Measurements from ENCODE around the gene AEBP2.

- TF ChIP-seq SIN3A (IDR thresholded peaks at IDR 0.05; ENCODE audit: borderline replicate concordance, insufficient read depth, low read length) (no peak), POLR2AphosphoS5 (IDR thresholded peaks at IDR 0.05; ENCODE audit: low read depth, low read length) (no peak), REST (IDR thresholded peaks at IDR 0.05; ENCODE audit: insufficient read depth in 1 of 2, low read depth in 2 of 2, low read length in 2 of 2) (no peak), FOXP2 (optimal IDR thresholded peaks at IDR 0.05; ENCODE audit: borderline replicate concordance, extremely low read depth, extremely low read length, insufficient read depth) (no peak)
These were observed 78.3 kb downstream of the AEBP2 start for GRCh38 chr12:19517583-19517982.
